SHP77 (cell line): Measurements from ENCODE around the gene VEPH1.

Source experiments
- DNase-seq, 2 experiments: peaks; one replicate each; lab custom pipeline; 2025; lab: John Stamatoyannopoulos, UW

Gene VEPH1

GRCh38 chr3:157259825-157260224 is 243.4 kb downstream of the VEPH1 start:
- DNase-seq = no peak

- DNase-seq = no peak
These were observed 246.1 kb downstream of the VEPH1 start for GRCh38 chr3:157257101-157257500.

- DNase-seq = no peak
These were observed 247.4 kb downstream of the VEPH1 start for GRCh38 chr3:157255797-157256196.

GRCh38 chr3:157251685-157252084 is 251.5 kb downstream of the VEPH1 start:
- DNase-seq = no peak

GRCh38 chr3:157249606-157250005 is 253.6 kb downstream of the VEPH1 start:
- no peak for DNase-seq

- DNase-seq = peak in 1 of 2 experiments; percentile 5
These were observed 254.4 kb downstream of the VEPH1 start for GRCh38 chr3:157248590-157249422.

GRCh38 chr3:157247391-157247790 is 255.8 kb downstream of the VEPH1 start:
- DNase-seq = no peak

GRCh38 chr3:157242836-157243235 is 260.4 kb downstream of the VEPH1 start:
- no peak for DNase-seq

GRCh38 chr3:157241599-157241998 is 261.6 kb downstream of the VEPH1 start:
- DNase-seq = no peak

GRCh38 chr3:157240408-157240807 is 262.8 kb downstream of the VEPH1 start:
- no peak for DNase-seq

- peak; percentile 38 to 47 for DNase-seq
These were observed 264.0 kb downstream of the VEPH1 start for GRCh38 chr3:157239082-157239704.

GRCh38 chr3:157238457-157238856 is 264.8 kb downstream of the VEPH1 start:
- DNase-seq = no peak

GRCh38 chr3:157237886-157238285 is 265.3 kb downstream of the VEPH1 start:
- DNase-seq = no peak

- DNase-seq = no peak
These were observed 267.9 kb downstream of the VEPH1 start for GRCh38 chr3:157235291-157235690.

- no peak for DNase-seq
These were observed 269.3 kb downstream of the VEPH1 start for GRCh38 chr3:157233923-157234322.

- no peak for DNase-seq
These were observed 271.1 kb downstream of the VEPH1 start for GRCh38 chr3:157232141-157232540.

GRCh38 chr3:157231071-157231470 is 272.1 kb downstream of the VEPH1 start:
- DNase-seq = no peak

- DNase-seq = no peak
These were observed 276.9 kb downstream of the VEPH1 start for GRCh38 chr3:157226173-157226847.

- DNase-seq = no peak
These were observed 278.2 kb downstream of the VEPH1 start for GRCh38 chr3:157225001-157225400.

GRCh38 chr3:157220883-157221282 is 282.3 kb downstream of the VEPH1 start:
- DNase-seq = no peak

GRCh38 chr3:157220211-157220610 is 283.0 kb downstream of the VEPH1 start:
- no peak for DNase-seq

- DNase-seq = no peak
These were observed 284.0 kb downstream of the VEPH1 start for GRCh38 chr3:157219215-157219614.
